Gastroesophageal sphincter (tissue), 3 donors: ENCODE data around the gene STPG4.

Experiments used
- POLR2A ChIP-seq, 2 donors: fragments of 450-650 bp; IDR thresholded peaks; one replicate each; pipeline ENCODE4 v1.6.1; 2017; ENCODE audit warnings: antibody characterized with exemption in 2 of 2, mild to moderate bottlenecking in 2 of 2, moderate library complexity in 1 of 2
- TF ChIP-seq, protein P1 (sequence below), 4 experiments: fragments of 200-600 bp in 2 of 4; fragments of 450-650 bp in 2 of 4; sonication (generic) in 1 of 4; IDR thresholded peaks; one replicate each; pipeline ENCODE4 v1.5.1; 2017 to 2019; ENCODE audit warnings: antibody characterized with exemption in 4 of 4, mild to moderate bottlenecking in 2 of 4, moderate library complexity in 2 of 4

DNA sequence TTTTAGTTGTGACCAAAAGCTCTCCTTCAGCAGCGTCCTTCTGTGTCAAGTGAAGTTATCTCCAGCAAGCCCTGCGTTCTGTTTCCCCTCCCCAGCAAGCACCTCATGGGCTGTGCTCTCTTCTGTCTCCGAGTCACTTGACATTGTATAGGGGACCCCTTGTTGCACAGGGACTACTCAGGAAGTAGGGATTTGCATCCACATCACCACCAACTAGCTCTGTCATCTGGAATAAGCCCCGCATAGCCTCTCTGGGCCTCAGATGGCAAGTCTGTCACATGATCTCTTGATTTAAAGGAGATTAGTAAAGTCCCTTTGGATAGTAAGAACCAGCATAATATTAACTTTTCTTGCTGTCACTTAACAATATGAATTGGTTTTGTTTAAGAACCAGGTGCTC is 32.0 kb upstream of the STPG4 start:
- no peak for TF ChIP-seq POLR2A (IDR thresholded peaks at IDR 0.05)
- TF ChIP-seq, protein P1, sequence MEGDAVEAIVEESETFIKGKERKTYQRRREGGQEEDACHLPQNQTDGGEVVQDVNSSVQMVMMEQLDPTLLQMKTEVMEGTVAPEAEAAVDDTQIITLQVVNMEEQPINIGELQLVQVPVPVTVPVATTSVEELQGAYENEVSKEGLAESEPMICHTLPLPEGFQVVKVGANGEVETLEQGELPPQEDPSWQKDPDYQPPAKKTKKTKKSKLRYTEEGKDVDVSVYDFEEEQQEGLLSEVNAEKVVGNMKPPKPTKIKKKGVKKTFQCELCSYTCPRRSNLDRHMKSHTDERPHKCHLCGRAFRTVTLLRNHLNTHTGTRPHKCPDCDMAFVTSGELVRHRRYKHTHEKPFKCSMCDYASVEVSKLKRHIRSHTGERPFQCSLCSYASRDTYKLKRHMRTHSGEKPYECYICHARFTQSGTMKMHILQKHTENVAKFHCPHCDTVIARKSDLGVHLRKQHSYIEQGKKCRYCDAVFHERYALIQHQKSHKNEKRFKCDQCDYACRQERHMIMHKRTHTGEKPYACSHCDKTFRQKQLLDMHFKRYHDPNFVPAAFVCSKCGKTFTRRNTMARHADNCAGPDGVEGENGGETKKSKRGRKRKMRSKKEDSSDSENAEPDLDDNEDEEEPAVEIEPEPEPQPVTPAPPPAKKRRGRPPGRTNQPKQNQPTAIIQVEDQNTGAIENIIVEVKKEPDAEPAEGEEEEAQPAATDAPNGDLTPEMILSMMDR (IDR thresholded peaks at IDR 0.05): no peak
